ENCODE measurements around the gene RTP2. TPM values are rescaled to one million over a fixed set of nuclear protein-coding genes. Genes with fewer than 3 reads are reported as not detected.

The RTP2 gene
- total and polyA plus RNA-seq, 8 donors = not detected

GRCh38 chr3:187734841-187735240 lies 32.5 kb upstream of the RTP2 start:
- H3K4me3 ChIP-seq = peak overlapping the region in 1 of 2 donors; percentile 57
- peaks cover 19 to 39% of the 10 kb centered on the region in 2 donors for H3K4me1 ChIP-seq
- no peaks in the 10 kb centered on the region for H3K9me3 ChIP-seq
- intact Hi-C loops (cut with DNase I) = no loop called here
- no peaks in the 10 kb centered on the region for H3K27me3 ChIP-seq
- DNase-seq (no peak), ATAC-seq (no peak)
- no peak overlapping the region for H3K27ac ChIP-seq
- TF ChIP-seq CTCF (IDR thresholded peaks at IDR 0.05) = no peak
- peaks cover 0 to 61% of the 10 kb centered on the region in 2 donors for H3K36me3 ChIP-seq

GRCh38 chr3:187733371-187733770 lies 31.0 kb upstream of the RTP2 start:
- intact Hi-C loops (cut with DNase I) = no loop called here
- Histone ChIP-seq H3K27me3 (no peaks in the 10 kb centered on the region), H3K4me3 (no peak overlapping the region), H3K36me3 (peaks cover 11 to 70% of the 10 kb centered on the region in 2 donors), H3K27ac (no peak overlapping the region), H3K4me1 (peaks cover 19 to 28% of the 10 kb centered on the region in 2 donors), H3K9me3 (no peaks in the 10 kb centered on the region)
- ATAC-seq (no peak), DNase-seq (no peak)
- TF ChIP-seq CTCF (IDR thresholded peaks at IDR 0.05) = no peak

GRCh38 chr3:187729598-187729997 lies 27.2 kb upstream of the RTP2 start:
- ATAC-seq (no peak), DNase-seq (no peak)
- intact Hi-C loops (cut with DNase I) = no loop called here
- H3K4me3 ChIP-seq = no peak overlapping the region
- no peak for TF ChIP-seq CTCF (IDR thresholded peaks at IDR 0.05)
- peaks cover 19 to 100% of the 10 kb centered on the region in 2 donors for H3K36me3 ChIP-seq
- peaks cover 0 to 3% of the 10 kb centered on the region in 2 donors for H3K4me1 ChIP-seq
- no peak overlapping the region for H3K27ac ChIP-seq
- no peaks in the 10 kb centered on the region for H3K9me3 ChIP-seq
- H3K27me3 ChIP-seq = no peaks in the 10 kb centered on the region

- peaks cover 19 to 100% of the 10 kb centered on the region in 2 donors for H3K36me3 ChIP-seq
- no peak for TF ChIP-seq CTCF (IDR thresholded peaks at IDR 0.05)
- ATAC-seq (no peak), DNase-seq (no peak)
- intact Hi-C loops (cut with DNase I) = no loop called here
- no peak overlapping the region for H3K27ac ChIP-seq
- no peaks in the 10 kb centered on the region for H3K9me3 ChIP-seq
- peaks cover 0 to 2% of the 10 kb centered on the region in 2 donors for H3K4me1 ChIP-seq
- no peak overlapping the region for H3K4me3 ChIP-seq
- no peaks in the 10 kb centered on the region for H3K27me3 ChIP-seq
These were observed 26.7 kb upstream of the RTP2 start for GRCh38 chr3:187728940-187729583.

- no peak for DNase-seq
- intact Hi-C loops (cut with DNase I) = no loop called here
- Histone ChIP-seq H3K27me3 (no peaks in the 10 kb centered on the region), H3K36me3 (peaks cover 19 to 100% of the 10 kb centered on the region in 2 donors), H3K27ac (no peak overlapping the region), H3K4me1 (no peaks in the 10 kb centered on the region), H3K4me3 (no peak overlapping the region), H3K9me3 (no peaks in the 10 kb centered on the region)
- ATAC-seq = no peak
- TF ChIP-seq CTCF (IDR thresholded peaks at IDR 0.05) = no peak
These were observed 25.9 kb upstream of the RTP2 start for GRCh38 chr3:187728248-187728647.
